HG02981 (cell line): ENCODE measurements around the gene LRRC3B.

Experiments used
- ATAC-seq: cut with Tn5 transposase; IDR thresholded peaks from one replicate; pipeline ENCODE4 v1.9.1; 2021; ENCODE audit warnings: mild to moderate bottlenecking, moderate library complexity; ENCODE audit not compliant: unreplicated experiment

The LRRC3B gene

DNA sequence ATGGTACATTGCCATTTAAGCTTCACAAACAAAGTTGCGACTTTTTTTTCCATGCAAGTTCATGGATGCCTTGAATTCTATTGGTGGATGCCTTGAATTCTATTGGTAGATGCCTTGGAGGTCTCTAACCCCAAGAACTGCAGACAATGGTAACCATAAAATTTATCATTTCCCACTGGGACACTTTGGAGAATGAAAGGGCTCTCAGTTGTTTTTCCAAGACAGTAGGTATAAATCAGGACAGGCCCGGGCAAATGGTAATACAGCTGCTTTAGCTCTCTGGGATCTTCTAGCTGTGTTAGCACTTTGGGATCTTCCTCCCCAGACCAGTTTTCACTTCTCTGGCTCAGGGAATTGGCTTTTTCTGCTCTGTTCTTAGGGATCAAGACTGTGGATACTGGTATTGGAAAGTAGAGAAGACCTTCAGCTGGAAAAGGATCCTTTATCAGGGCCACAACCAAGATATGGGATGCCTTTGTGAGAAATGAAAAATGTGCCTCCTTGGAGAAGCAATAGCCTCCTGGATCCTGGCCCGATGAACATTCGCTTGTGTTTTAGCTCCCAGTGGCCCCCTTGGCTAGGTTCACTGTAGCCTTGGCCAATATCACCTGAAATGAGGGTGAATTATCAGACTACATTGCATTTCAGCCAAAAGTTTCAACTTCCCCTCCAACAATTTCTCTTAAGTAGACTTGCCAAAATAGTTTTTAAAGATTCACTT lies 8.3 kb downstream of the LRRC3B start:
- no peak for ATAC-seq

DNA sequence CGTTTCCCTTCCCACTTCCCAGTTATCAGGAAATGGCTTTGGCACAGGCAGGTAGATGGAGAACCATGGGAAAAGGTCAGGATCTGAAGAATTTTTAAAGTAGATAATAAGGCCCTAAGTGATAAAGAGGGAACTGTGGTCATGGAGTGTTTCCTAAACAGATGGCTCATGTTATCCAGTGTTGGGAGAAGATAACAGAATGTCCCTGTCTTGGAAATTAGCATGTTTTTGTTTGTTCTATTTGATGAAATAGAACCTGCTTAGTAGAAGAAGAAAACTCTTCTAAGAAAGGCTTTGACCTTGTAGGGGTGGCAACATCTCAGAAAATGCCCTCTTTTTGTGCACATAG lies 8.8 kb downstream of the LRRC3B start:
- ATAC-seq = no peak

DNA sequence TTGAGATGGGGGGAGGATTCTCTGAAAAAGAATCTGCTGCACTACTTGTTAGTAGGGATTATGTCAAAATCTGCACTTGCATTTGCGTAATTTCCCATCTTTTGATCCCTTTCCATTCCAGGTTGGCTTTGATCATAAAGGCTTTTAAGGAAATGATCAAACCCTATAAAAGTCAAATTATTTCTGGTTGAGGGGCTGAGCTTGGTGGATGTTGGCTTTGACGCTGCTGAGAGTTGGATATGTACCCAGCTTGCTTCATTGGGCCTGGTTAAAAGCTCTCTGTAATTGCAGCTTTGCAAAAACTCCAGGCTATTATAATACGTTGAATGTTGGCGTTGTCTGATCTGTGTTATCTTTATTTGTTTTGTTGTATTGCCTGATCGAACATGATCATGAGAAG lies 12.0 kb downstream of the LRRC3B start:
- no peak for ATAC-seq

- ATAC-seq = no peak
Measured at GRCh38 chr3:26636096-26636727, 13.6 kb downstream of the LRRC3B start.

- no peak for ATAC-seq
Measured at GRCh38 chr3:26637698-26638097, 15.1 kb downstream of the LRRC3B start.

DNA sequence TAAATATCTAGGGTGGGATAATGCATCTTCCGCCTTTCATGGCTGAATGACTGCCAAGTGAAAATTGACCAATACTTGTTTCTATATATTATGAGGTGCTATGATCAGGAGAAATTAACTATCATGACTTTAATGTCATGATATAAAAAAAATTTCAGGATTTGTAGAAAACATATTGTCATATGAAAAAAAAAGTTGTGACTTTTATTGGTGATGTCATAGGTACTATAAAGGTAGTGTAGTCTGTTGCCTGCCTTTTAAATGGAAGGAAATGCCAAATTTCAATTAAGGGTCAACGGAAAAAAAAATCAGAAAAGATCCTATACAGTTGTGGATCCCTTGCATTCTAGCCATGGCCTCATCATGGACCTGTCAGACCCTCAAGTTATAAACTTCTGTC lies 15.5 kb downstream of the LRRC3B start:
- ATAC-seq = no peak

GRCh38 chr3:26639339-26639738 lies 16.8 kb downstream of the LRRC3B start:
- ATAC-seq = no peak

DNA sequence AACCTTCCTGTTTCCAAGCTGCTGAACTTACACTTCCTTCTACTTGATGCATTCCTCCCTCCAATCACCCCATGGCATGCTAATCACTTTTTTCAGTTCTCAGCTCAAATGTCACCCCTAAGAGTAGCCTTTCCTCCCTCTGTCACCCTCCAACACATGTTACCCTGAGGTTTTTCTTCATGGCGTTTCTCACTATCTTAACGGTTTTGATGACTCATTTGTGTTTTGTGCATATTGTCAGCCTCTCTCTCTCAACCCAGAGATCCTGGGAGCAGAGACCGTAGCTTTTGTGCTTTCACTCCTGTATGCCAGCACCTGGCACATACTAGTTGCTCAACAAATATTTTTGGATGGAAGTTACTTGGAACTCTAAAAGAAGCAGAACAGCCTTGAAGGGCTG lies 24.5 kb downstream of the LRRC3B start:
- ATAC-seq = no peak

- no peak for ATAC-seq
Measured at GRCh38 chr3:26648461-26648860, 25.9 kb downstream of the LRRC3B start.

GRCh38 chr3:26652164-26652563 lies 29.6 kb downstream of the LRRC3B start:
- no peak for ATAC-seq

- ATAC-seq = no peak
Measured at GRCh38 chr3:26653811-26654425, 31.3 kb downstream of the LRRC3B start.

DNA sequence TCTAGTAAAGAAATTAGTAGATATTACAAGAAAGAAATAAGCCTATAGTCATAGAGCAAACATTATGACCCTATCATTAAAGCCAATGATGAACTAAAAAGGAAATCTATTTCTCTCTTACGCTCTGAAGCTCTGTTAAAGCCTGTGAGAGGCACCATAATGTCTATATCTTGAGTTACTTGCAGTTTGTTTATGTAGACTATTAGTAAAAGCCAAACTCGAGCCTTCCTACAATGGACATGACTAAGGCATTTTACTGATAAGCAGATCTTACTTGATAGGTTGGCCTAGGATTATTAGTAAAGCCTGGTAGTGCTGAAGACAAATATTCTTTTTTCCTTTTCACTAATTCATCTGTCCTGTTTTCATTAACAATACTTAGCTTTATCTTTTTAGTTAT lies 32.7 kb downstream of the LRRC3B start:
- no peak for ATAC-seq

DNA sequence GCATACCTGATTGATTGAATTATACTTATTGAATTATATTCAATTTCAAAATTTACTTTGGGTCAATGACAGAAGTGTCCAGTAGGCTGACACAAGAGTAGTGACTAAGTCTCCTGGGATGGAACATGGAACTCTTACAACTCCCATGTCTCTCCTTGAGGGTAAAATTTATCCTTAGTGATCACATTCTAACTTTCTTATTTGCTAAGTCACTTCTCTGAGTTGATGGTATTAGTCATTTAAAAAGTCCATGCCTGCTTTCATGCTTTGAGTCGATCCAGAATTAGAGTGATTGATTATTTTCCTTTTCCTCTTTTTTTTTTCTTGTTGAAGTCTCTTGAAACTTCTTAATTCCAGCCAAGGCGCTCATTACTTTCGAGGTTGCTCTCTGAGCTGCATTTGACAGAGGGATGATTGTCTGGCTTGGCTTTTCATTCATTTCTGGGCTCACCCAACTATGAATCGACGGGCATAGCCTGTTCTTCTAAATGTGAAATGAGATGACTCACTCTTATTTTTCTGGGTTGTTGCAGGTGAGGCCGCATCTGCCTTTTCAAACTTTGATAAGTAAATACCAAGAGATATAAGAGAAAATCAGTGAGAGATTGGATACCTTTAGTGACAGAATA lies 34.9 kb downstream of the LRRC3B start:
- ATAC-seq = no peak

GRCh38 chr3:26668171-26668570 lies 45.6 kb downstream of the LRRC3B start:
- ATAC-seq = no peak

DNA sequence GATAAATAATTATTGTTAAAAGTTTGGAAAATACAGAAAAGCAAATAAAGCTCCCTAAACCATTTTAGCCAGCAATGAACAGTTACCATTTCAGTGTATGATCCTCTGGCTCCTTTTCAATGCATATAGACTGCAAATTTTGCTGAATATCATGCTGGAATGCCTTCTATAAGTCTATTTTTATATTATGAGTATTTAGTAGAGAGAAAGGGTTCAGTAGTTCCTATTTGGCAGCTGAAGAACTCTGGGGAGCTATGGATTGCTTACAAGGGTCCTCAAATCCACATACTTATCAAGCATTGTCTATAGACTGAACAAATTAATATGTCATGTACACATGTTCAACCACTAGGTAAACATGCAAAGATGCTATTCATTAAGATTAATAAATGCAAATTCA lies 46.1 kb downstream of the LRRC3B start:
- no peak for ATAC-seq

DNA sequence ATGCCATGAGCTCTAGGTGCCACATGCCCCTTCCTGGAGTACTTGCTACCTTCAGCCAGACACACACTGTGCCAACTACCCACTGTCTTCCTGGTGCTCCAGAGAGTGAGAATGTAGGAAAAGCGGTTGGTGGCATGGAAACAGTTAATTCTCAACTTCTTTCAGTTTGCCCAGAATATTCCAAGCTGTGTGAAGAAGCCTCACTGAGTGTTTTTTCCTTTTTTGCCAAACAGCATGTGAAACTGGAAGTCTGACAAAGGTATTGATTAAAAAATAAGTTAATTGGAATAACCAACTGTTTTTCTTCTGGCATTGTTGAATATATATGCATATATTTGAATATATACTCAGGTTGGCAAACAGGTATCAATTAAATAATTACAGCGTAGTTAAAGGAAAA lies 52.8 kb downstream of the LRRC3B start:
- ATAC-seq = no peak

GRCh38 chr3:26681632-26682031 lies 59.1 kb downstream of the LRRC3B start:
- ATAC-seq = no peak

- ATAC-seq = no peak
Measured at GRCh38 chr3:26682406-26682805, 59.8 kb downstream of the LRRC3B start.

DNA sequence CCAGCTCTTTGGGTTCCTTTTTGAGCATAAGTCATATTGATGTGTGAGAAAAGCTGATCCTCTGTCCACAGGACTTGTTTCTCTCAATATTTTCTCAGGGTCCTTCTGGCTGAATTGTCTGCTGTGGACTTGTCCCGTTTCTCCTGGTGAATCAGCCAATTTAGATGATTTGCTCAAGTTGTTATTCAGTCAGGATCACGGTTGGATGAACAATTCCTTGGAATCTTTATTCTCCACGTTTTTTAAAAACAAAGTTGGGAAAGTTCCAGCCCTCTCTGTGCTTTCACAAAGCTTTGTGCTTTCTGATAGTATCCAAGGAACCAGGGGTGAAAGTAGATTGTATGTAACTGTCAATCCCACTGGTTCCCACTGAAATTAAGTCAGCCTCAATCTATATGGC lies 61.3 kb downstream of the LRRC3B start:
- ATAC-seq = no peak

DNA sequence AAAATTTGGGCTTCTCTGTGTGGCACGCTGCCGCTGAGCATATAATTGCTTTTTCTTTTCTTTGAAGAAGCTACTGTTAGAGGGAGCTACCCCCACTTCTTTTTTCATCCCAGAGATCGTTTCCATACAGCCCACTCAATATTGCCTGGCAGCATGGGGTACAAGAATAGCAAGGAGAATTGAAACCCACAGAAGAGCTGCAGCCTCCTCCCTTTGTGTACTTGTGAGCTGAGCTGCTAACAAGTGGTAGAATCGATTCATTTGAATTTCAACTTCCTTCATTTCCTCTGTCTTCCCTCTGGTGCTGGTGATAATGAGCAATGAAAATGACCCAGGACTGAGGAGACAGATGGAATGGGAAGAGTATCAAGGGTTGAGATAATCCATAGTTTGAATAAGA lies 64.9 kb downstream of the LRRC3B start:
- no peak for ATAC-seq

DNA sequence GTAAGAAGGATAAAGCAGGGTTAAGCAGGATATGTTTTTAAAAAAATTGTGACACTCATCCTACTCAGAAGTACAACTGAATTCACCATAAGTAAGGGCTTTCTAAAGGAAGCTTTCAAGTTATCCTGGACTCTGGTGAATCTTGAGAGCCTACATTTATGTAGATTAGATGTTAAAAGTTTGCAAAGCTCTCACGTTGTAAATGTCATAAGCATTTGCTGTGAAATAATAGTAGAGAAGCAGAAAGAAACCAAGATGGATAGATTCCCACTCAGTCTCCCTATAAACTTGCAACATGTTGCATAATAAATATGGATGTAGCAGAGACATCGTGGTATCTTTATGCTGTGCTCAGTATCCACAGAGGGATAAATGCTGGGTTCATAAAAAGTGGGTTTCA lies 77.0 kb downstream of the LRRC3B start:
- no peak for ATAC-seq

- ATAC-seq = no peak
Measured at GRCh38 chr3:26703519-26703918, 80.9 kb downstream of the LRRC3B start.
